Stimulated activated CD4-positive, alpha-beta T cell treated with anti-CD3 and anti-CD28 coated beads, TNF-alpha, amount 100 ng/mL, for 48 hours (primary cell): ENCODE measurements around the gene CFAP100.

Experiments used
- DNase-seq, 3 donors: peaks; one replicate each; pipeline ENCODE4 v3.0.0-alpha.2; 2020; ENCODE audit warnings: low read depth in 3 of 3

Gene CFAP100

GRCh38 chr3:126356373-126357264, 38.1 kb upstream of the CFAP100 start:
- no peak for DNase-seq

- peak; percentile 41 to 67 (median 60) for DNase-seq
These were observed 37.2 kb upstream of the CFAP100 start, which contains the start of gene KLF15 for GRCh38 chr3:126357295-126358037. Gene KLF15 (minus strand): TSS chr3:126357408. CDS start chr3:126352922, 4,486 bp downstream.

DNA sequence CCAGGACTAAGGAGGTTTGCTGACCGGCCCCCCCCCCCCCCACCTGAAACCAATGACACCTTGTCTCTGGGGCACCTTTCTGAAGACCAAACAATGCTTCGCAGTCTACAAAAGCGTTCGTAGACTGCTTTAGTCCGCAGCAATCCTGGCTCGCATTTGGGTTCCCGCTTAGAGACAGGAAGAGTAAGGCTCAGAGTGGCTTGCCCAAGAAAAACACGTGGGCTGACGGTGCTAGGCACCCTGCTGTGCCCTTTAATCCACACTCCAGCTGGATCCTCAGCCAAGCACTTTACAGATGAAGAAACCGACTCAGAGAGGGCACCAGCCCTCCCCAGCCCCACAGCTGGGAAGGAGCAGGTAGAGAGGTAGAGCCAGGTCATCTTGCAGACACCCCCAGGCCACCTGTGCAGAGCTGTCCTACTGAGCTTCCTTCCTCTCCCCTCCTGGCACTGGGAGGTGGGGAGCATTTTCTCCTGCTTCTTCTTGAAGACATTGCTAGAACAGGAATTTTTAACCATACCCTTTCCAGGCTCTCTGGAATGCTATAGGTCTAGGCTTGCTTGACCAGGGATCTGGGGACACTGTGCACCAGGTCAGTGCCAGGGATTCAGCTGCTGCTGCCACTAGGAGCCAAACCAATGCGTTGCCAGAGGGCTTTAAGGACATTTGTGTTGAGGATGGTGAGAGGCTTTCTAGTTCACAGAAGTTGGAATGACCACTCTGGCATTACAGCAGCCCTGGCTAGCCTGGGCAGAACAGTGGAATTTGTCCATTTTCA, 36.5 kb upstream of the CFAP100 start:
- DNase-seq, result no peak

GRCh38 chr3:126358816-126359181, 35.9 kb upstream of the CFAP100 start:
- no peak for DNase-seq

GRCh38 chr3:126360046-126360713, 34.5 kb upstream of the CFAP100 start:
- DNase-seq, result no peak

DNA sequence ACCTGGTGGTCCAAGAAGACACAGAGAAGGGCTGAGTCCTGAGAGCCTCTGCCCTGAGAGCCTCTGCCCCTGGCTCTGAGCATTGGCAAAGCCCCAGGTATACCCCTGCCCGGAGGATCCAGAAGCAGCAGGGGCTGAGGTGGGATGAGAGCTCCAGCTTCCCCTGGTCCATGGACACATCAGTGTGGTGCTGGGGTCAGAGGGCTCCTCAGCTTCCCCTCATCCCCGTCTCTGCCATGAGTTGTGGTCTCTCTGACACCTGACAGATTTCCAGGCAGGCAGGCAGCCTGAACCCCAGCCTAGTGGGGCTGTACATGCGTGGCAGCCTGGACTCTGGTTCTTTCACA, 34.0 kb upstream of the CFAP100 start:
- DNase-seq, result no peak

DNA sequence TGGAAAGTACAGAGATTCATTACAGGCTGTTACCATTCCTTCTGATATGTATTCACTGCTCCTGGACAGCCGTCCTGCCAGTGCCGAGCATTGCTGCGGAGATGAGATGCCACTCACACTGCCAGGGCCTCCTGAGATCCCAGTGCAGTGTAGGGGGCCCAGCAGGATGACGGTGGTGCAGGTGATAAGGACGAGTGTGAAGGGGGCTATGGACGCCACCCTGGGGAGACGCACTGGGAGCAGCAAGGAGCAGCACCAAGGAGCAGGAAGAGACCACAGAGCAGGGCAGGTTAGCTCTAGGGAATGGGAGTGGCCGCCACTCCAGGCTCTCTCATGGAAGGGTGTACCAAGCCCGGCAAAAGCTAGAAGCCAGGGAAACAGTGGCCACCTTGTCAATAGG, 33.5 kb upstream of the CFAP100 start:
- DNase-seq, result no peak

GRCh38 chr3:126364130-126364695, 30.5 kb upstream of the CFAP100 start:
- DNase-seq, result no peak

DNA sequence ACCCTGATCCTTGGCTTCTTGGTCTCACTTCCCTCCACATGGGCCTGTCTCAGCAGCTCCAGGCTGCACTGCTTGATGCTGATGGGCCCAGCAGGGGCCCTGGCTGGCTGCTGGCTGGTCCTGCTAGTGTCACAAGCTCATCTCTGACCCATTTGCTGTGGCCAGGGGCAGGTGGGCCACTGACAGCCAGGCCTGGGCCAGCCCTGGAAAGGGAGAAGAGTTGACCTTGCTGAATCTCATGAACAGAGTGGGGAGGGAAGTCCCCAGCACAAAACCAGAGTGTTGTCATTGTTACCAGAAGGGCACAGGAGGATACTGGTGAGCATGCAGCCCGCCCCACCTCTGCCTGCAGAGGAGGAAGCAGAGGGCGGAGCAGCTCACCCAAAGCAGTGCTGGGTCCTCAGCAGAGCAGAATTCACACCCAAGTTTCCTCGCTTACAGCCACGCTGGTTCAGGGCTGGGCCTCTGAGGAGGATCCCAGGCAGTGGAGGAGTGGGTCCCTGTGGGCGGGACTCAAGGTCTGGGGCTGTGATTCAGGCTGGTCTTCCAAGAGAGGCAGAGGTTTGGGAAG, 29.9 kb upstream of the CFAP100 start:
- DNase-seq, result no peak

DNA sequence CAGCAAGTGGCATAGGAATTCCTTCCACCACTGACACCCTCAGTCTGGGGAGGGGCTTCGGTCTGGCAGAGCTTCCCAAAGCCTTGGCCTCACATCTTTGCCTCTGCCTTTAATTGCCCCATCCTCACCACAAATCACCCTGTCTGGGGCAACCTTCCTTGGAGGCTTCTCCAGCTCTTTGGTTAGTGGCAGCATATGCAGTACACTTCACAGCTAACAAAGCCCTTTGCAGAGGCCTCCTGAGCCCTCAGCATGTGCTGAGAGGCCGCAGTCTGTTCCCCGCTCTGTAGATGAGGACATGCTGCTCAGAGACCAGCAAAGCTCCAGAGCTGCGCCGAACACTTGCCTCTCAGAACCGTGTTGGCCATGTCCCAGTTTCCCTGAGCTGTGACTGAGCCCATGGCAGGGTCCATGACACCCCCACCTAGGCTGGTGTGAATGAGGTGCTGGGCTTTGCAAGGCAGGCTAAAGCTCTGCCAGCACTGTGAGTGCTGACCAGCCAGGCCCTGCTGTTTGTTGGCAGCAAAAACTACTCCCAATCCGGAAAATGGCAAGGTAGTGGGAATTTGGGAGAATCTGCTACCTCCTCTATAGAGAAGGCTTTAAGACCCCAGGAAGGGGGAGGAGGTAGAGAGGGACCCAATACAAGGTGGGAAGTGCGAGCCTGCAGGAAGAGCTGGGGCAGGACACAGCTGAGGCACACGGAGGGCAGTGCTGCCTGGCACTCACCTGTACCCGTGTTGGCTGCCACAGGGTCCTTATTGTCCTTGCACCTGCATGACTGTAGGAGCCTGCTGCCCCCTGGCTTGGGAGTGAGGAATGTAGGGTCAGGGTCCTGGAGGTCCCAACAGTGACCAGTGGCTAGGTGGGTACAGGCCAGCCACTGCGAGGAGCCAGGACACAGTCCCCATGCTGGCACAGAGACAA, 29.1 kb upstream of the CFAP100 start:
- no peak for DNase-seq

- DNase-seq, result no peak
These were observed 27.3 kb upstream of the CFAP100 start for GRCh38 chr3:126367316-126367805.

- DNase-seq, result no peak
These were observed 25.2 kb upstream of the CFAP100 start for GRCh38 chr3:126369490-126369889.

- DNase-seq, result no peak
These were observed 24.7 kb upstream of the CFAP100 start for GRCh38 chr3:126370055-126370454.

DNA sequence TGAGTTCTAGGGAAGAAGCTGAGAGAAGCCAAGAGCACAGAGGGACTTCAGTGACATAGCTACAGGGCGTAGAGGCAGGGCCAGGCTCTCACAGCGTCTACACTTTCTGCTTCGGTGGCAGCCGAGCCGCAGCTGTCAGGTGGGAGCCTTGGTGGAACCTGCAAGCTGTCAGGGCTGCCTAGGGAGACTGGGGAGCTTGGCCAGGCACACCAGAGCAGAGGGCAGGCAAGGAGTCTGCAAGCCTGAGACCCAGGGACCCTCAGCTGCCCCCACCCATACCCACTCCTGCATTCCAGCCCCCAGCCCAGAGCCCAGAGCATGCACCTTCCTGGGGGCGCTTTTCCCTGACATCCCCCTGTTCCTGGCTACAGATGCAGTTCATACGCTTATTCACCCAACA, 24.1 kb upstream of the CFAP100 start:
- no peak for DNase-seq

- no peak for DNase-seq
These were observed 23.5 kb upstream of the CFAP100 start for GRCh38 chr3:126371096-126371705.

DNA sequence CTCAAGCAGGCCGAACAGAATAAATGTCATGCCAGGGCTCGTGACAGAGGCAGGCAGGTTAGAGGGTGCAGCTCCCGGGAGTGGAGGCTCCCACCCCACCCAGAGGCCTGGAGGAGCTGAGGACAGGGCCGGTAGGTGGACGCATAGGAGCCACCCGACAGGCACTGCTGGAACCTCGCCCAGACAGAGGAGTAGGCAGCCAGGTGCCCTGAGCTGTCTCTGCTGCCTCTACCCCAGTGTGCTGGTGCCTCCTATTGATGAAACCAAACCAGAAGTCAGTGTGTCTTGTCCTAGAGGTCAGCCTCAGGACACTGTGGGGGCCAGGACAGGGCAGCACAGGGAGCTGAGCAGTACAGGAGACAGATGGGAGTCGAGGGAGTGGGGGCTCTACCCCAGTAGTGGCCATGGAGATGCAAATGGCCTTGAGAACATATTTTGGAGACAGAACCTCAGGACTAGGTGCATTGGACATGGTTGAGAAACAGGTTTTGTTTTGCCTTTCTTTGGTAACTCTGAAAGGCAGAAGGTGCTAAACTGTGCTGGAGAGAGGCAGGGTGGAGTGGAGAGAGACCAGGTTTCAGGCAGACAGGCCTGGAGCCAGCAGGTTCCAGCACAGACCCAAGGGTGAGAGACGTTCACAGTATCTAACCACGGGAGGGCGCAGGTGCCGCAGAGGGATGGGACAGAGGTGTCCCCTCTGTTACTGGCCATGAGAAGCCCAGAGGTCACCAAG, 22.1 kb upstream of the CFAP100 start:
- DNase-seq, result no peak

DNA sequence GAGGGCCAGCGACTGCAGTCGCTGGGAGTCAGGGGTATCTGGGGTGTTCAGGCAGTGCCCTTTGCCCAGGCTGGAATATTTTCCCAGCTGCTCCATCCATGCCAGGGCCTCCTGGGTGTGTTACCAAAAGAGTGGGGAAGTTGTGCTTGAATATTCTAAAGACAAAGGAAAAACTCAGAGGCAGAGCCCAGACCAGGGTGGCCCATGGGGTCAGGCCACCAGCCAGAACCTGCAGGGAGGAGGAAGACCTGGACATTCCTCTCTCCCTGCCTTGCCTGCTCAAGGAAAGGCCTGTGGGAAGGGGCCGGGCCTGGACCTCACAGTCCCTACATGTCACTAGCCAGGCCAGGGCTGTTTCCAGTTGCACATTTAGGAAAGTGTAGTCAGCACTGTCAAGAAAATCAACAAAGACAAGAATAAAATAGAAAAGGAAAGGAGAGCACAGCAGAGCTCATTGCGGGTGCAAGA, 21.5 kb upstream of the CFAP100 start:
- no peak for DNase-seq
